Hematopoietic multipotent progenitor cell (in vitro differentiated cells): ENCODE data around the gene PACSIN3. TPM values are rescaled to one million over a fixed set of nuclear protein-coding genes. Genes with fewer than 3 reads are reported as not detected.

Source experiments
- DNase-seq, 3 donors: peaks; one replicate each; pipeline ENCODE4 v3.0.0-alpha.2; 2011 to 2015; ENCODE audit warnings: low read depth in 2 of 3, low spot score in 2 of 3
- total RNA-seq: library from RNA; depleted of rRNA; stranded (reverse); fragments of >200 nt; gene quantifications from one replicate; pipeline ENCODE4 v1.2.3, GENCODE V29; 2012

Gene PACSIN3
- total RNA-seq, 1 donor = 1.9 TPM

DNA sequence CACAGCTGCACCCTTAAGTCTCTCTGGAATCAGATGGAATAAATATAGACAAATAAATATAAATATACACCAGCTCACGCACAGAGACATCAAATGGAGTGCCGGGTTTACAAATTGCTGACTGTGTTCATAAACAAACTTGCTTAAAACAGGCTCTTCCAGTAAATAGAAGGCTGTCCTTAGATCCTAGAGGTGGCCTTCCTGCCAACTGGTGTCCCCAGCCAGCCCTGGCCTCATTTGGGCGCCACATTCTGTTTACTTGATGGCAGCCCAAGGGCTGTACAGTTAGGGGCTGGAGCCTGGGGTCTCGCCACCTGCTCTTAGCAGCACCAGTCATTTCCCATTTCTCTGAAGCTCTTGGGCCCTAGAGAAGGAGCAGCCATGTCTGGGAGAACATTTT lies 30.4 kb downstream of the PACSIN3 start:
- DNase-seq = no peak

DNA sequence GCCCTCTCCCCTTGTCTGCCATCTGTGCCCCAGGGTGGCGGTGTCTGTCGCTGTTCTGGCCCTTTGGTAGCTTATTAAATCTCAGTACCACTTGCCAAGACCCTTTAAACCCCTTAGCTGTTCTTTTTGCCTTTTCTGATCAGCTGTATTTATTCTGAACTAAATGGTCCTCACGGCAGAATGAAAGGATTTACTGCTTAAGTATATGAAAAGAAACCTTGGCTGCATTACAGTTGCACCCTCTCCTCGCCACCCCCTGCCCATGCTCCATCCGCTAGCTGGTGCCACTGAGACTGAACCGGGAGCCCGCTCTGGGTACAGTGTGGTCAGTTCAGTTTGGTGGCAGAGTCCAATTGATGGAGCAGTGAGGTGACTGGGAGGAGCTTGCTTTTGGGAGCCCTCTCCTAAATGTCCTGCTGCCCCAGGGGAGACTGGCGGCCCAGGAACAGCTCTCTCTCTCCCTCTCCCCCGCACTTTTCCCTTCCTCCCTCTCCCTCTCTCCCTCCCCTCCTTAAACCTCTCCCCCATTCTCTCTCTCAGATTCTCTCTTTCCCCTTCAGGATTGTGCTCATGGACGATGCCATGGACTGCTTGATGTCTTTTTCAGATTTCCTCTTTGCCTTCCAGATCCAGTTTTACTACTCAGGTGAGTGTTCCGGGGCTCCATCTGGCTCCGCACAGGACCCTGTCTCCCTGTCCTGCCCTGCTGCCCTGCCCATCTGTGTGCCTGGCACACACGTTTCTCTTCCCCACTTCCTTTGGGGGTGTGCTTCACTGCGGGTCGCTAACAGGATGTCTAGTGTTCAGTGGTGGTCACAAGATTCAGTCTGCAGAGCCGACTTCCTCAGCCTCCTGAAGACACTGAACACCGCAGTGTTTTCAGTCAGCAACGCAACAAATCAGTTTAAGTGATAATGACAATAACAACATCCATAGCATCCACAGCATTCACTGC lies 31.3 kb downstream of the PACSIN3 start:
- peak in 2 of 3 donors; percentile 46 to 76 for DNase-seq

DNA sequence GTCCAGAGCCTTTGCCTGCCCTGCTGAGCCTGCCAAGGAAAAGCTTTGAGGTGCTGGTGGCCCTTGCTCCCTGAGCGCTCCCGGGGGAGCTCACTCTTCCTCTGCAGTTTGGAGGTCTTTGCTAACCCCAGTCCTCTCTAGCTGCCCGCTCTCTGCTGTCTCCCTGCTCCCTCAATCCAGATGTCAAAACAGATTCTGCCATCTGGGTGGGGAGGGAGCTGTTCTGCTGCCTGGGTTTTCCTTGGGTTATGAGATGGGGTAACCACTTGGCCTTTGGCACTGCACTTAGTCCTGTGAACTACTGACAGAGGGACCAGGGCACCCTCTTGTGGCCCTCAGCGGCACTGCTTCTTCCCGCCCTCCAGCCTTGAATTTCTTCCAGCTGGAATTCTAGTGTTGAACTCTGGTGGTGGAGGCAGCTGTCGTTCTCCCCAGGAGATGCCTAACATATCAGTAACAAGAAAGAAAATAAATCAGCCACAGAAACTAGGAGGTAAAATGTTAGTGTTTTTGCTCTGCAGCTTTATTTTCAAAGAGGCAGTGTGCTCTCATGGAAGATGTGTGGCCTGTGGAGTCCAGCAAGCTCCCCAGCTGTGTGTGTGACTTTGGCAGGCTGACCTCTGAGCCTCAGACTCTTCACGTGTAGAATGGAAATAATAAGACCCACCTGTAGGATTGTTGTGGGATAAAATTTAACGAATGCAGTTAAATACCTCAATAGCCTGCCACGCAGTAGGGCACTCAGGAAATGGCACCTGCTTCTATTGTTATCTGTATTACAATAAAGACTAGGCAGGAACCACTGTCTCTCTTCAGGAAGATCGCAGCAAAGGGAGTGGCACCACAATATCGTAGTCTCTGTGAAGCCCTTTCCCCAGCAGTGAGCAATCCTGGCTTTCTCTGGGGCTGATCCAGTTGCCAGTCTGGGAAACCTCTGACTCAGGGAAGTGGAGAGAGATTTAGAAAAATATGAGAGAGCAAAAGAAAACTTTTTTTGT lies 33.0 kb downstream of the PACSIN3 start:
- DNase-seq = peak in 2 of 3 donors; percentile 44 to 65

DNA sequence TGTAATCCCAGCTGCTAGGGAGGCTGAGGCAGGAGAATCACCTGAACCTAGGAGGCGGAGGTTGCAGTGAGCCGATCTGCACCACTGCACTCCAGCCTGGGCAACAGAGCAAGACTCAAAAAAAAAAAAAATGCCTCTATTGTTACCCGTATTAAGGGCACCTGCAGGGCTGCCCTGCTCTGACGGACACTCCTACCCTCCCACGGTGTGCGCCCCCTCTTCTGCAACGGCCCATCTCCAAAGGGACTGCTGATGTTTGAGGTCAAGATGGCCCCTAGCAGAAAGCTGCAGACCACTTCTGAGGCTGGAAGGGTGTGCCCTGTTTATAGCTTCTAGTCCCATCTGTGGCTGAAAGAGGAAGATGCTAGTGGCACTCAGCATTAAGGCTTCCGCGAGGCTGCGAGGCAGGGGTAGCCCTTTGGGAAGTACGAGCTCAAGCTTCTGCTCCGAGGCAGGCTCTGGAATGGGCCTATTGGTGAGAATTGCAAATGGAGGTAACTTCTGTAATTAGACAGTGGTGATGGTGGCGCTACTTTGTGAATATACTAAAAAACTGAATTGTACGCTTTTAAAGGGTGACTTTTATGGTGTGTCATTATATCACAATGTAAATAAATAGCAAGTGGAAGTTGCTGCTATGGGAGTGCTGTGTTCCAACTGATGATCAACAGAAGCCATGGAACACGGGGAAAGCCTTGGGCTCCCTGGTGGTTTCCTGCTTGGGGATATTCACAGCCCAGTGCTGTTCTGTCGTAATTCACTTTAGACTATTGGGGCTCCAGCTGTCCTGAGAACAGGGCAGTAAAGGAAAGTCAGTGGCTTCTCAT lies 33.9 kb downstream of the PACSIN3 start:
- DNase-seq = no peak

DNA sequence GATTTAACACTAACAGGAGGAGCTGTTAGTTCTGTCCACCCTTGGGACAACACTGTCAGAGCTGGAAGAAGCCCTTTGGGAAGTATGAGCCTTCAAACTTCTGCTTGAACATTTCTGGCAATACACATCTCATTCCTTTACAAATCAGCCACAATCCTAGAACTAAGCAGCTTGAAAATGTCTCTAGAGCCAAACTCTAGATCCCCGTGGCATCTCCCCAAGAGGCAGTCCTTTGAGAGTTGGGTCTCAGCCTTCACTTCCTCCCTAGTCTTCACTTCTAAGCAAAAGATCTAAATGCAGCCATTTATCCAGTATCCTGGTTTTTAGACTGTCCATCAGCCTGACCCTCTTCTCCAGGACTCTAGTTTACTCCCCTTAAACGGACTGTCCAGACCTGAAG lies 36.5 kb downstream of the PACSIN3 start:
- no peak for DNase-seq

DNA sequence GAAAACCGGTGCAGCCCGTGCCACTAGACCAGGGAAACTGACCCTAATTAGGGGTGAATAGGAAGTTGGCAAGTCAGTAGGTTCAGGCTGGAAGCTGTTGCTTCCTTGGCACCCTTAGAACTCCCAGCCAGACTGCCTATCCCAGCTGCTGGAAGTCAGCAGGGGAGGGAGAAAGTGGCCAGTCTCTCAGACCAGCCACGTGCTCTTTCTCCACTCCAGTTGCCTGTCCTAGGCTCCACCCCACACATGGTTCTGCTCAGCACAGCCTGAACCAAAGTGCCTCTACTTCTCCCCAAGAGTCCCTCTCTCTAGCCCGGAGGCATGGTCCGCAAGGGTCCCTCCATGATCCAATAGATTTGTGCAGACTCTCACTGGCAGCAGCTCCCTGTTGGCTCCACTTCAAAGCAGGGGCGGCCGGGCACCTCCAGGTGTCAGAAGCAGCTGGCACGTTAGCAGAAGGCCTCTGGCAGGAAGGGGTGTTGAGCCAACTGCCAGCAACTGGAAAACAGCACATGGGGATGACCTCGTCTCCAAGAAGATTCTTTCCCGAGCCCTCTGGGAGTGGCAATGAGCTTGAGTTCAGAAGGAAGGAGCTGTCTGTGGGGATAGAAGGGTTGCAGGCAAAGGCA lies 37.2 kb downstream of the PACSIN3 start:
- DNase-seq = no peak

DNA sequence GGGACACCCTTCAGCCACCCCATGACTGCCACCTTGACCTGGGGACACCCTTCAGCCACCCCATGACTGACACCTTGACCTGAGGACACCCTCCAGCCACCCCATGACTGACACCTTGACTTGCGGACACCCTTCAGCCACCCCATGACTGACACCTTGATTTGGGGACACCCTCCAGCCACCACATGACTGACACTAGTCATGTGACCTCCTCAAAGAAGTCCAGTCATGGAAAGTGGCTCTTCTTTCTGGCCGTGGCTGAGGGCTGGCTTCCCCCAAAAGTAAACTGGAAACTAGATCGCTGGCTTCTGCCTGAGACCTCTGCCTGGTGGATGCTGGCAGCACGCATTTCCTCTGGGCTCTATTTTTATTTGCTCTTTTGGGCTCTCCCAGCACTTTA lies 38.0 kb downstream of the PACSIN3 start:
- no peak for DNase-seq

DNA sequence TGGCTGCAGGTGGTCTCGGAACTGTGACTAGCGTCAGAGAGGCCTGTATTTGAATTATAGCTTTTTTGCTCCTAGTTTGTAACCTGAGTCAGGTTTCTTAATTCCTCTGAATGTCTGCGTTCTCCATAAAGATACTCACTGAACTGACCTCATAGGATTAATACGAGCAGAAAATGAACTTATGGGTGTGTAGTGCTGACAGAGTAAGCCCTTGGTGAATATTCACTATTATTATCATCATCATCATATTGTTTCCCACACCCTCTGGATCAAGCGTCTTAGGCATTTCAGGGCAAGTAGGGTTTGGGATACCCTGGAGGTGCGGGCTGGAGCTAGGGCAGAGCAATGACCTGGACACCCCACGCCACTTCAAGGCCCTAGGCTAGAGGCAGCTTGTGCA lies 38.6 kb downstream of the PACSIN3 start:
- DNase-seq = no peak

DNA sequence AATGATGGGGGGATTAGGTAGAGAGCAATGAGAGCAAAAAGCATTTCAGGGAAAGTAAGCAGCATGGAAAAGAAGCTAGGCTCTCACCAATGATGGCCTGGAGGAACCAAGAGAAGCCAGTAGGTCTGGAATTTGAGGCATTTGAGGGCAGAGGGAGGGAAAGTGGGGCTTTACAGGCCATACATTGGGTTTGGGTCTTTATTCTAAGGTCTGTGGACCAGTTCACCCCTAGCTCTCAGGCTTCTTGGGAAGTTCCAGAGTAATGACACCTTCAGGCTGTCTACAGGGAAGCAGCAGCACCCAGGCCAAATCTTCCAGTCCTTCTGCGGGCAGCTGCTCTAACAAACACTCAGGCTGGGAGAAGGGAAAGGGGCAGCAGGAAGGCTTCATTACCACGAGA lies 39.0 kb downstream of the PACSIN3 start:
- DNase-seq = no peak

DNA sequence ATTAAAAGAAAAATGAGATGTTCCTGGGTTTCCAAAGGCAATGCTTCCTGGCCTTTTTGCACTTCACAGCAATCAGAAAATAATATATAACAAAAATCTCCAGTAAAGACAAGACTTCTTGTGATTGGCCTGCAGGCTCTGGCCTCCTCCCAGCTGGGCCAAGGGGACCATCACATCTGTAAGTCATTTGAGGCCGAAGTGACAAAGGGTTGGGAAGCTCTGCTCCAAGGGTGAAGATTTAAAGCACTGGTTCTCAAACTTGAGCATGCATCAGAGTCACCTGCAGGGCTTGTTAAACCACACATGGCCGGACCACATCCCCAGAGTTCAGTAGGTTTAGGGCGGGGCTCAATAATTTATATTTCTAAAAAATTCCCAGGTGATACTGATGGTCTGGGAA lies 41.7 kb downstream of the PACSIN3 start:
- no peak for DNase-seq

DNA sequence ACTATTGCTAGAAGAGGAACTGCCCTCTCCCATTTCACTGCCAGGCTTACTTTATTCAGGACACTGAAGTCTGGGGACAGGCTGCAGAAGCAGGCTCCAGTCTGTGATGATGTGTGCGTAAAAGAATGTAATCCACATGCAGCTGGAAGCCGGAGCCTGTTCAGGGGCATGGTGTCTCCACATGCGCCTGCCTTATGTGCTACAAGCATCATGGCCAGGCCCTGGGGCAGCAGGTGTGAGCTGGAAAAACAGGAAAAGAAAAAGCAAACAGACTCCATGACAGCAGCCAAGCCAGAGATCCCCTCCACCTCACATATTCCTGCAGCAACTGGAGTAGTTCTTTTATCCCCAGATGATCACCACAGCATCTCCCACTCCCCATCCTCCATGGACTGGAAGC lies 42.9 kb downstream of the PACSIN3 start:
- no peak for DNase-seq

DNA sequence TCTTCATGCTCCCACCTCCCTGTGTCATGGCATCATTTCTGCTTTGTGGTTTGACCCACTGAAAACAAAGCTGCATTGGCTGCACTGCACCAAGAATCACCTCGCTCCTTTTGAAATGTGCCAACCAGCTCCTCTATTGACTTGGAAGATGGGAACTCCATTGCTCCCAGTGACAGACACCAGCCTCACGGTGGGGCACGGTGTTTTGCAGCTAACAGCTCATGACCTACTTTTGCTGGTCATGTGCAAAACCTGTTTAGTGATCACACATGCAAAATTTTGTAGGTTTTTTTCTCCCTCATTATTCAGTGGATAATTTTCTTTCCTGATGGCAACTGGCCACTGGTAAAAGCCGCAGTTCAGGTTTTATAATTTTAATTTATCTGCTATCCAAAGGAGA lies 46.4 kb downstream of the PACSIN3 start:
- no peak for DNase-seq

DNA sequence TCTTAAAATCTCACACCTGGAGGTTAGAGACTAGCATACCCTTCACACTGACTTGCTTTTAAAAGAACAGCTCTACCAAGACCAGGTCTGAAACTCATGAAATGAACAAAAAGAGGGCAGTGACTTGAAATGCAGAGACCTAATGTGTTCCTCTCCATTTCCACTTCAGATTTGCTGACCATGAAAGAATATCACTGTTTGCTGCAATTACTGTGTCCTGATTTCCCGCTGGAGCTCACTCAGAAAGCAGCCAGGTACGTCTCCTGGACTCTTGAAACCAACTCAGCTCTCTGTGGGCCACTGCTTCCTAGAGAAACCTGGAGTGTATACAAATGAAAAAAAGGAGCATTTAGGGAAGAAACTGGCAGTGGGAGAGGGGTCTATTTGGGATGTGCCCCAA lies 48.8 kb downstream of the PACSIN3 start:
- DNase-seq = no peak

DNA sequence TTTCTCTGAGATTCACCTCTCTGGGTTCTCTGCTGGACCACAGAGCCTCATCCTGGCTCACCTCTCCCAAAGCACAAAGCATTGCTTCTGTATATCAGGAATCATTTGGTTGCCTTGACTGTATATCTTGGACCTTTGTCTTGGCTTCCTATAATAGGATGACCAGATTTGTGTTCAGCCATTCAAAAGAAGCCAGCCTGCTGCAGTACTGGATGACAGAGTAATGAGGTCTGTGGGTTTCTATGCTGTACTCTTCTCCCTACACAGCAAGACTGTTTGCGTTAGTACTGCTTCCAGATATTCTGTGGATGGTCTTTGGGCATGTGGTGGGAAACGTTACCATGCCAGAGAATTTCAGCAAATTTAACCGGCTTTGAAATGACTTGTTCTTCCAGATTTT lies 49.3 kb downstream of the PACSIN3 start:
- no peak for DNase-seq

DNA sequence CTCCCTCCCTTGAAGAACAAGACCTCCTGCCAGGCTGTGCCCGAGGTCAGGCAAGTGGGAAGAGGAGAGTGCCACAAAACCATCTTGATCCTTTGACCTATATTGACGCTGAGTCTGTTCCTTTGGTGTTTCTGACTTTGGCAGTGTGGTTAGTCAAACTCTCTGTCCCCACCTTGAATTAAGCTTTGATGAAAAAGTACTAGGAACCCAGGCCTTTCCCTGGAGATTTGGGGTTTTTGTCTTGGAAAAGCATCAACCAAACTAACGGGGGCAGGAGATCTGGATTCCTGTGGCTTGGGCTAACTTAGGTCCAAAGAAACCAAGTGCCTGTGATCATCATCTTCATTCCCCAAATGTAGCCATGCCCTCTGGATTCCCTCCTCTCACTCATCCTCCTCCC lies 49.9 kb downstream of the PACSIN3 start:
- DNase-seq = no peak

DNA sequence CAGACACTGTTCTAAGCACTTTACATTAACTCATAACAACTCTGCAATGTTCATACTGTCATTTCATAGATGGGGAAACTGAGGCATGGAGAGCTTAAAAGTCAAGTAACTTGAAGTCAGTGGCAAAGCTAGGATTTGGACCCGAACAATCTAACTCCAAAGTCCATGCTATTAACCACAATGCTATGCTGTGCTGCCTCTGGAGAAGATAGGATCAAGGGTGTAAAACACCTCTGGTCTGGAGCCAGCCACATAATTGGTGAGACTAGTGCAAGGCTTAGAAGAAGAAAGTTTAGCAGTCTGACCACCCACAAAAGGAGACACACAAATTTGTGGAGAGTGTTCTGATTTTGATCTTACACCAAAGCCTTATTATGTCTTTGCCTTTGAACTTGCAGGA lies 53.3 kb downstream of the PACSIN3 start:
- DNase-seq = no peak

DNA sequence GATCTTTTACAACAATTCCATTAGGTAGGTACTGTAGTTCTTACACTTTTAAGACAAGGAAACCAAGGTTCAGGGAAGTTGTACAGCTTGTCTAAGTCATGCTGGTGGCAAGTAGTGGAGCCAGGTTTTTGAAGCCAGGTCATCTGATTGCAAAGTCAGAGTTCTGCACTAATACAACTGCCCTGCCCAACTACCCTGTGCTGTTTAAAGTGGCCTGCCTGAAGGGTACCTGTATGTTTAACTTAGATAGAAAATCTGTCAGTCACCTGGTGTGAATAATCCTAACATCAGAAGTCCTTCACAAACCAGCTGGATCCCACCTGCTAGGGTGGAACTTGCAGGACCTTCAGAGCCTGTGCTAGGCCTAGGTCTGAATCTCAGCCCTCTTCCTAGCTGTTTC lies 53.7 kb downstream of the PACSIN3 start:
- no peak for DNase-seq

DNA sequence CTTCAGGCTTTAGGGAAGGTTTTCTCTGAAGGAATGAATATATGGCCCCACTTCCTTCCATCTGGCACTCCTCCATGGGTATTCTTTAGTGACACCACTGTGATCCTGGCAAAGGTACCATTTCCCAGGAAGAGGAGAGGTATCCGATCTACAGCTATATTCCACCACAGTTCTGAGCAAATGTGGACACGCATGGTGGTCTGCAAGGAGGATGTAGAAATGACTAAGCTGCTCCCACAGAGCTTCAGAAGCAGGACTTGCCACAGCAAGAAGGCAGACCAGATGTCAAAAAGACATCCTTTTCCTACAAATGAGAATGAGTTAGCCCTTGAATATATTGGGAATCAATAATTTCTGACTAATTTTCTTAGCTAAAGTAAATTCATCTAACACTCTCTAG lies 55.1 kb downstream of the PACSIN3 start:
- no peak for DNase-seq

DNA sequence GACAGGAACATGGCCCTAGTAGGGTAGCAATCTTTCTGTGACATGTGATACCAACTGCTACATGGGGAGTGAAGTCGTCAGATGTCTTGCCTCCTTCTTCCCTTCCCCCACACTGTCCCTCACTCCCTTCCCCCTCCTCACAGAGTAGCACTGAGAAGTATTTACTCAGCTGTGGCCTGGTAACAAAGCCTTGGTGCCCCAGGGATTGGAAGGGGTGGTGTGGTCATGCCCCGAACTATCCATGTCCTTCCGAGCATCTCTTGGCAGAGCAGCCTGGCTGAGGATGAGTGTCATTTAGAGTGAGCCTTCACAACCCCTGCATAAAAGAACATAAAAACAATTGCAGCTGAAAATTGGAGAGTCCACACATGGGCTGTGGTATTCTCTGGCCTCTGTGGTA lies 55.7 kb downstream of the PACSIN3 start:
- DNase-seq = no peak
